Measurements from ENCODE around the gene SENP3. TPM values are rescaled to one million over a fixed set of nuclear protein-coding genes. Genes with fewer than 3 reads are reported as not detected.
A peak's percentile ranks its signal among the peaks of the same experiment; 100 is the strongest.

The SENP3 gene
- total and polyA plus RNA-seq, 8 donors = 22.0 to 78.6 (median 51.5) TPM

DNA sequence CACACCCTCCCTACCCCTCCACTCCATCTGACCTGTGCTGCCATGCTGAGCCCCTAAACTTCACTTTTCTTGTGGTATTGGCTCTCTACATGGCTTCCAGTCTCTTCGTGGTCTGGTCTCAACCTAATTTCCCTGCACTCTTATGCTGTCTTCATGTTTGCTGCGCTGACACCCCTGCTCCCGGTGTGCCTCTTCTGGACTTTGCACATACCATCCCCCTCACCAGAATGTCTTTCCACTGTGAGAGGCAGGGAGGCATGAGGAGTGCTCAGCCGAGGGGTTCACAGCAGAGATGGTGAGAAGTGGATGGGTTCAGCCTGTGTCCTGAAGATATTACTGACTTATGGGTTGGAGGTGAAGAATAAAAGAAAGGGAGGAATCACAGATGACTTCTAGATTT is 10.3 kb upstream of the SENP3 start:
- Histone ChIP-seq H3K27me3 (no peaks in the 10 kb centered on the region), H3K4me1 (peaks cover 13 to 55% (median 24%) of the 10 kb centered on the region in 4 donors), H3K36me3 (peaks cover 0 to 15% (median 10%) of the 10 kb centered on the region in 4 donors), H3K9me3 (no peaks in the 10 kb centered on the region), H3K27ac (peak overlapping the region in 1 of 5 donors; percentile 2), H3K4me3 (no peak overlapping the region)
- DNase-seq = no peak
- 82 to 93% (median 88%) methylated on average over 4 of the region's 4 CpGs for WGBS, 5 donors
- TF ChIP-seq POLR2AphosphoS5 (IDR thresholded peaks at IDR 0.05) = no peak
- TF ChIP-seq EP300 (IDR thresholded peaks at IDR 0.05) = no peak
- TF ChIP-seq, protein P1, sequence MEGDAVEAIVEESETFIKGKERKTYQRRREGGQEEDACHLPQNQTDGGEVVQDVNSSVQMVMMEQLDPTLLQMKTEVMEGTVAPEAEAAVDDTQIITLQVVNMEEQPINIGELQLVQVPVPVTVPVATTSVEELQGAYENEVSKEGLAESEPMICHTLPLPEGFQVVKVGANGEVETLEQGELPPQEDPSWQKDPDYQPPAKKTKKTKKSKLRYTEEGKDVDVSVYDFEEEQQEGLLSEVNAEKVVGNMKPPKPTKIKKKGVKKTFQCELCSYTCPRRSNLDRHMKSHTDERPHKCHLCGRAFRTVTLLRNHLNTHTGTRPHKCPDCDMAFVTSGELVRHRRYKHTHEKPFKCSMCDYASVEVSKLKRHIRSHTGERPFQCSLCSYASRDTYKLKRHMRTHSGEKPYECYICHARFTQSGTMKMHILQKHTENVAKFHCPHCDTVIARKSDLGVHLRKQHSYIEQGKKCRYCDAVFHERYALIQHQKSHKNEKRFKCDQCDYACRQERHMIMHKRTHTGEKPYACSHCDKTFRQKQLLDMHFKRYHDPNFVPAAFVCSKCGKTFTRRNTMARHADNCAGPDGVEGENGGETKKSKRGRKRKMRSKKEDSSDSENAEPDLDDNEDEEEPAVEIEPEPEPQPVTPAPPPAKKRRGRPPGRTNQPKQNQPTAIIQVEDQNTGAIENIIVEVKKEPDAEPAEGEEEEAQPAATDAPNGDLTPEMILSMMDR (IDR thresholded peaks at IDR 0.05) = no peak
- no peak for TF ChIP-seq POLR2A (IDR thresholded peaks at IDR 0.05)
- intact Hi-C loops (cut with DNase I; ENCODE audit: low total_unique reads) = loop anchor here (5.0 kb wide), 1 partner anchor 39 kb away; no protein-coding TSS in a partner anchor

DNA sequence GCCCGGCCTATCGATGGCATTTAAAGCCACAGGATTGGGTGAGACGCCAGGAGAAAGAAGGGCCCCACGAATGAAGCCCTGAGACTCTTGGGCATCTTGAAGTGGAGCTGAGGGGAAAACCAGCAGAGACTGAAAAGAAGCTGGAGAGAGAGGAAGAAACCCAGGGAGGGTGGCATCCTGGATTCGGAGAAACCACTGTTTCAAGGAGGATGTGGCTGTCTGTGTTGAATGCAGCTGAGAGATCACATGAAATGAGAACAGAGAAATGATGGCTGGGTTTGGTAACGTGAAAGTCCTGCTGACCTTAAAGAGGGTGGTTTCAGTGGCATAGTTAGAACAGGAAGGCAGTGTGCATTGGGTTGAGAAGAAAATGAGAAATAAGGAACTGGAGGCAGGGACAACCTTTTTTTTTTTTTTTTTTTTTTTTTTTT is 9.1 kb upstream of the SENP3 start:
- intact Hi-C loops (cut with DNase I; ENCODE audit: low total_unique reads) = loop anchor here (5.0 kb wide), 1 partner anchor 40 kb away; no protein-coding TSS in a partner anchor
- TF ChIP-seq, protein P1 (IDR thresholded peaks at IDR 0.05) = no peak
- TF ChIP-seq POLR2AphosphoS5 (IDR thresholded peaks at IDR 0.05) = no peak
- TF ChIP-seq EP300 (IDR thresholded peaks at IDR 0.05) = no peak
- no peak for TF ChIP-seq POLR2A (IDR thresholded peaks at IDR 0.05)
- Histone ChIP-seq H3K27ac (peak overlapping the region in 3 of 5 donors; percentile 34 to 69 (median 53)), H3K4me1 (peaks cover 22 to 67% (median 37%) of the 10 kb centered on the region in 4 donors), H3K4me3 (no peak overlapping the region), H3K36me3 (peaks cover 0 to 15% (median 10%) of the 10 kb centered on the region in 4 donors), H3K9me3 (no peaks in the 10 kb centered on the region), H3K27me3 (no peaks in the 10 kb centered on the region)
- DNase-seq = peak in 1 of 2 donors; percentile 48
- WGBS, 5 donors = 76 to 84% (median 80%) methylated on average over 6 of the region's 6 CpGs

DNA sequence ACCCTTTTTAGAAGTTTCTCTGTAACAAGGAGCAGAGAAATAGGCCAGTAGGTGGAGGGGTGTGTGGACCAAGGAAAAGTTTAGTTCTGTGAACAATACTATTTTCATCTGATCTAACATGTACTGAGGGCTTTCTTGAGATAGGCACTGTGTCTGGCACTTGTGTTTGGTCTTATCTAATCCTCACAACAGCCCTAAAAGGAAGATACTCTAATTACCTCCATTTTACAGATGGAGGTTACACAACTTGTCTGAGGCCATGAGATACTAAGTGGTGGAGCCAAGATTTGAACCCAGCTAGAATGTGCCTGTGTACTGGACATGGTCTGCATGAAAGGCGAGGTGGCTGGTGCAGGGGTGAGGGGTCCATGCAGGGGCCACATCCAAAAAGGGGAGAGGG is 8.4 kb upstream of the SENP3 start:
- no peaks in the 10 kb centered on the region for H3K27me3 ChIP-seq
- H3K4me1 ChIP-seq = peaks cover 26 to 68% (median 39%) of the 10 kb centered on the region in 4 donors
- 83 to 100% (median 94%) methylated on average over 1 of the region's 1 CpG for WGBS, 5 donors
- H3K4me3 ChIP-seq = no peak overlapping the region
- DNase-seq = no peak
- intact Hi-C loops (cut with DNase I; ENCODE audit: low total_unique reads) = loop anchor here (5.0 kb wide), 1 partner anchor 41 kb away; no protein-coding TSS in a partner anchor
- no peaks in the 10 kb centered on the region for H3K9me3 ChIP-seq
- TF ChIP-seq POLR2AphosphoS5 (IDR thresholded peaks at IDR 0.05) (no peak), EP300 (IDR thresholded peaks at IDR 0.05) (no peak), POLR2A (IDR thresholded peaks at IDR 0.05) (no peak)
- TF ChIP-seq, protein P1 (IDR thresholded peaks at IDR 0.05) = no peak
- H3K36me3 ChIP-seq = peaks cover 0 to 15% (median 10%) of the 10 kb centered on the region in 4 donors
- H3K27ac ChIP-seq = peak overlapping the region in 2 of 5 donors; percentile 53 to 69

DNA sequence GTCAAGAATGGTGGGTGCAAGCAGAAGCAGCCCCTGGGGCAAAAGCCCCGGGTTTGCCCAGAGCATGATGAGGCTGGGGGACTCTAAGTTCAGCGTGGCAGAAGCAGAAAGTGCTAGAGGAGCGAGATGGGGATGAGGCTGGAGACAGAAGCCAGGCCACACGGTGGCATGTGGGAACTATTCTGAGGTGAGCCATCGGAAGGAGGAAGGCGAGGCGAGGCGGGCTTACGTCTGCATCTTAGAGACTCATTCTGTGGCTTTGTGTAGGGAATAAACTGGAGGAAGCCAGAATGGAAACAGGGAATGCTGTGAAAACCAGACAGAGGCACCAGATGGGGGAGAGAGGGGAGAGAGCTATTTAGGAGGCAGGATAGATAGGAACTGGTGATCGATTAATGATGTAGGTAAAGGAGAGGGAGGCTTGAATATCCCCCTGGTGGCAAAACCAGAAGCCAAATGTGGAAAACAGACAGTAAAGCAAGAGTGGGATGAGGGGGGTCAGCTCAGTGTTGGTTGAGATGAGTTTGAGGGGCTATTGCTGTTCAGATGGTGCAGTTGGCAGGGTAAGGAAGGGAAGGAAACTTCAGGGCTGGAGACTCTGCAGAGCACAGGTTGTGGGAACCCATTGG is 6.3 kb upstream of the SENP3 start:
- TF ChIP-seq POLR2A (IDR thresholded peaks at IDR 0.05) = no peak
- no peak for TF ChIP-seq EP300 (IDR thresholded peaks at IDR 0.05)
- TF ChIP-seq, protein P1 (IDR thresholded peaks at IDR 0.05) = no peak
- no peak for TF ChIP-seq POLR2AphosphoS5 (IDR thresholded peaks at IDR 0.05)
- H3K4me1 ChIP-seq = peaks cover 36 to 70% (median 41%) of the 10 kb centered on the region in 4 donors
- H3K9me3 ChIP-seq = no peaks in the 10 kb centered on the region
- no peak overlapping the region for H3K27ac ChIP-seq
- 70 to 82% (median 76%) methylated on average over 10 of the region's 10 CpGs for WGBS, 5 donors
- no peaks in the 10 kb centered on the region for H3K27me3 ChIP-seq
- intact Hi-C loops (cut with DNase I; ENCODE audit: low total_unique reads) = no loop called here
- DNase-seq = no peak
- H3K36me3 ChIP-seq = peaks cover 0 to 15% (median 10%) of the 10 kb centered on the region in 4 donors
- no peak overlapping the region for H3K4me3 ChIP-seq
